NCI-H2029 treated with DMSO at 0.1 percent for 48 hours (cell line): ENCODE results near the gene PHRF1.
A peak's percentile ranks its signal among the peaks of the same experiment; 100 is the strongest.

ENCODE experiments used
- DNase-seq: peaks from one replicate; lab custom pipeline; 2025; lab: John Stamatoyannopoulos, UW

PHRF1 gene

GRCh38 chr11:575996-576768 is at the start of gene PHRF1:
PHRF1 (plus strand) TSS chr11:576470; CDS start chr11:581513, 5,043 bp downstream.
- DNase-seq: peak; percentile 86

GRCh38 chr11:528166-528814 is 48.0 kb upstream of the PHRF1 start:
- no peak for DNase-seq

- DNase-seq: no peak
Observed at GRCh38 chr11:528815-529727, 47.2 kb upstream of the PHRF1 start.

- DNase-seq: no peak
Observed at GRCh38 chr11:529728-530411, 46.4 kb upstream of the PHRF1 start.

GRCh38 chr11:530960-531831 is 45.1 kb upstream of the PHRF1 start:
- no peak for DNase-seq

- DNase-seq: no peak
Observed at GRCh38 chr11:531919-532526, 44.2 kb upstream of the PHRF1 start.

GRCh38 chr11:532527-532985 is 43.7 kb upstream of the PHRF1 start:
- DNase-seq: no peak

GRCh38 chr11:532986-533585 is 43.2 kb upstream of the PHRF1 start:
- no peak for DNase-seq

GRCh38 chr11:533586-534395 is 42.5 kb upstream of the PHRF1 start:
- no peak for DNase-seq

GRCh38 chr11:534396-535209 is 41.7 kb upstream of the PHRF1 start:
- DNase-seq: no peak

GRCh38 chr11:535210-535518 is 41.1 kb upstream of the PHRF1 start:
- no peak for DNase-seq

- peak; percentile 57 for DNase-seq
Observed at GRCh38 chr11:535519-536454, 40.5 kb upstream of the PHRF1 start, which contains the start of gene HRAS. HRAS (minus strand) TSS chr11:535576.

GRCh38 chr11:536841-537621 is 39.2 kb upstream of the PHRF1 start, which contains the start of gene LRRC56:
LRRC56 (plus strand) TSS chr11:537527; CDS start chr11:540685, 3,158 bp downstream.
- DNase-seq: peak; percentile 63

- DNase-seq: no peak
Observed at GRCh38 chr11:537622-538430, 38.4 kb upstream of the PHRF1 start.

- DNase-seq: no peak
Observed at GRCh38 chr11:538431-539051, 37.7 kb upstream of the PHRF1 start.
